Right ventricle myocardium inferior (tissue), 1 donor: ENCODE measurements around the gene MYOM1. TPM values are rescaled to one million over a fixed set of nuclear protein-coding genes. Genes with fewer than 3 reads are reported as not detected.

Source experiments
- ATAC-seq: fragments of 200-7000 bp; cut with Tn5 transposase; one replicate; pipeline ENCODE4 v1.9.1; 2020; ENCODE audit warnings: mild to moderate bottlenecking, moderate library complexity
- DNase-seq: peaks from one replicate; pipeline ENCODE4 v3.0.0; 2021; ENCODE audit errors: missing footprints
- intact Hi-C: fragments of 100-400 bp; cut with DNase I; formaldehyde crosslinking; loops from one replicate; pipeline ENCODE4 v1.11.0; 2022
- long read RNA-seq: library from polyadenylated mRNA; unstranded; transcript quantifications from one replicate; pipeline ENCODE4 v2.0.0, GENCODE V29; 2021
- total RNA-seq: library from RNA; stranded (reverse); fragmentation: NEBNext Ultra II Directional; extraction: Animal tissue kit (Norgen Biotek cat#: 25700); gene quantifications from one replicate; pipeline ENCODE4 v1.2.1, GENCODE V29; 2021
- donor health status: DM: no; HTN: yes; CAD: no; lungs with severe emphysema.

The MYOM1 gene
- total RNA-seq: 611 TPM
- long read RNA-seq, full-length matches to known transcripts: 62 of 205 reads
- long read RNA-seq, partial matches to known transcripts: 119 of 205 reads
- long read RNA-seq, other reads (novel, unspliced or antisense): 24 of 205 reads

GRCh38 chr18:3219631-3220335 is at the start of gene MYOM1:
MYOM1 (minus strand) TSS chr18:3219968; CDS start chr18:3215223, 4,745 bp downstream.
- ATAC-seq (peak; percentile 80), DNase-seq (no peak)
- intact Hi-C loops: loop anchor here (2.0 kb wide), 1 partner anchor 27 kb away; the partner anchor contains the start of gene MYL12A

GRCh38 chr18:3269241-3269913 is 49.6 kb upstream of the MYOM1 start:
- ATAC-seq (no peak), DNase-seq (no peak)
- intact Hi-C loops: no loop called here

GRCh38 chr18:3268306-3268705 is 48.5 kb upstream of the MYOM1 start:
- intact Hi-C loops: no loop called here
- DNase-seq: no peak
- no peak for ATAC-seq

GRCh38 chr18:3266062-3266608 is 46.4 kb upstream of the MYOM1 start:
- intact Hi-C loops: no loop called here
- DNase-seq: no peak
- no peak for ATAC-seq

DNA sequence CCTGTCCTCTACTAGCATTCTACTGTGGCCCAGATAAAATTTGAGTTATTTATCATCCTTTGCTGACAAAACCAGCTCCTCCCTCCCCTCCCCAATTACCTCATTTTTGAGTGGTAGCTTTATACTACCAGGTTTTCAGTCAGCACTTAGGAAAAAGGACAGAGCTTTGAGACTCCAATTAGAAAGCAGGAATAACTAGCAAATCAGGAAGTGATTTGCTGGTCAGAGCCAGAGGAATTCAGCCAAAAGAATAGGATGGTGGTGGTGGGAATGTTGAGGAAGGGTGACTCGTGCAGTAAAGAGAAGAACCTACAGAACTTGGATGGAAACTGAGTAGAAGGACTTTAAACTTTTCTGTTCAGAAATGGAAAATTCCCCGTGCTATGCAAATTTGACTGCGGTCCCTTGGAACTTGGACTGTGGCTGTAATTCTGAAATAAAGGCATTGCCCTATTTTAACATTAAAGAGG is 45.8 kb upstream of the MYOM1 start:
- no peak for ATAC-seq
- no peak for DNase-seq
- intact Hi-C loops: no loop called here

- intact Hi-C loops: no loop called here
- no peak for ATAC-seq
- DNase-seq: no peak
Measured at GRCh38 chr18:3264362-3264761, 44.6 kb upstream of the MYOM1 start.

GRCh38 chr18:3263132-3263700 is 43.4 kb upstream of the MYOM1 start:
- ATAC-seq (no peak), DNase-seq (no peak)
- intact Hi-C loops: no loop called here

DNA sequence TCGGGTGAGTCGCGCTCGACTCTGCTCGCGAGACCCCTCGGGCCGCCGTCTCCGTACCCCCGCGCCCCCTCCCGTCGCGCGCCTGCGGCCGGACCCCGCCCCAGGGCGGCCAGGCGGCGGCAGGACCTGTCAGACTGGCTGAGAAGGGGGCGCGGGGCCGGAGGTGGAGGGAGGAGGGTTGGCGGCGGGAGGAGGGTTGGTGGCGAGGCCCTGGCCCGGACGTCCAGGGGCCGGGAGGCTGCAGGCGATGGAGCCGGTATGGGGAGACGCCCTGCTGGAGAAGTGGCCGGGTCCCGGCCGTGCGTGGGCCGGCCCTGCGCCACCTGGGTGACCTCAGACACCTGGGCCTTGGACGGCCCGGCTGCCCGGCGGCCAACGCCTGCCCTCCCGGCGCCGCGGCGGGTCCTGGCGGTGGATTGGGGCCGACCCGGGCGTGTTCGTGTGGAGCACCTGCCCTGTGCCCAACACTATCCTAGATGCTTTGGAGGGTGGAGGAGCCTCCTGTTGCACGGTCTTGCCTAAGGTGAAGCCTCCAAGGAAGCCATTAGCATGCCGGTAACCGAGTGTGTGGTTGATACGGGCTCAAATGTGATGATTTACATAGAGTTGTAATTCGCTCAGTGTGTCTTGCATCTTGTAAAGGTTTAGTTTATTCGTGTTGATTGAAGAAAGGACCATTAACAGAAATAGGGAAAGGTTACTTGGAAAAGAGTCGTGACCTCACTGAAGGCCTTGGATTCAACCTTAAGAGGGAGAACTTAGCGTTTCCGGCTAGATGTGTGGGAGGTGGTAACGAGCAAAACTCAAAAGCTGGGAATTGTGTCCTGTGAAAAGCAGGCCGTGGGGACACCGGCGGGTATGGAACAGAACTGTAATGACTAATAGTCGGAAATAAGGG is 42.7 kb upstream of the MYOM1 start:
- intact Hi-C loops: no loop called here
- ATAC-seq: peak; percentile 14
- DNase-seq: no peak

GRCh38 chr18:3261373-3262233 is 41.8 kb upstream of the MYOM1 start, which contains the start of gene MYL12B:
MYL12B (plus strand) TSS chr18:3262133; CDS start chr18:3272899, 10,766 bp downstream.
- intact Hi-C loops: no loop called here
- peak; percentile 93 for ATAC-seq
- peak; percentile 94 for DNase-seq

GRCh38 chr18:3260995-3261372 is 41.2 kb upstream of the MYOM1 start:
- DNase-seq (no peak), ATAC-seq (no peak)
- intact Hi-C loops: no loop called here

DNA sequence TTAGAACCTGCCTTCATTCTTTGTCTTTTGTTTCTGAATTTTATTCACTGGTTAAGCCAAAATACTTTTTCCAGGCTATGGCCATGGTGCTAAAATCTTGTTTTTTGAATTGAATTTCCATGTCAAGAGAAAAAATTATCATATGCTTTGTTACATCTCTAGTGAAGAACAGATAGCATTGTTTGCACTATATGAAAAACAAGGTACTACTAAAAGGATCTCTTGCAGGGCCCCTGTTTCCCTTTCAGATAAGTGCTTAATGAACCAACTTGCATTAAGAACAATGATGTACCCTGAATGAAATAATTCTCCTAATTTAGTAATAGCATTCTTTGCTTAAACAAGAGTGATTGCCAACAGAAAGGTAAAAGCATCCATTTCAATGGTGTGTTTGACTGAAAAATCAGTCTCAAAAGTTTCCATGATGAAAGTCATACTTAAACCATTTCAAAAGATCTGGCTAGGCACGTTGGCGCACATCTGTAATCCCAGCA is 37.9 kb upstream of the MYOM1 start:
- intact Hi-C loops: no loop called here
- no peak for DNase-seq
- ATAC-seq: no peak

DNA sequence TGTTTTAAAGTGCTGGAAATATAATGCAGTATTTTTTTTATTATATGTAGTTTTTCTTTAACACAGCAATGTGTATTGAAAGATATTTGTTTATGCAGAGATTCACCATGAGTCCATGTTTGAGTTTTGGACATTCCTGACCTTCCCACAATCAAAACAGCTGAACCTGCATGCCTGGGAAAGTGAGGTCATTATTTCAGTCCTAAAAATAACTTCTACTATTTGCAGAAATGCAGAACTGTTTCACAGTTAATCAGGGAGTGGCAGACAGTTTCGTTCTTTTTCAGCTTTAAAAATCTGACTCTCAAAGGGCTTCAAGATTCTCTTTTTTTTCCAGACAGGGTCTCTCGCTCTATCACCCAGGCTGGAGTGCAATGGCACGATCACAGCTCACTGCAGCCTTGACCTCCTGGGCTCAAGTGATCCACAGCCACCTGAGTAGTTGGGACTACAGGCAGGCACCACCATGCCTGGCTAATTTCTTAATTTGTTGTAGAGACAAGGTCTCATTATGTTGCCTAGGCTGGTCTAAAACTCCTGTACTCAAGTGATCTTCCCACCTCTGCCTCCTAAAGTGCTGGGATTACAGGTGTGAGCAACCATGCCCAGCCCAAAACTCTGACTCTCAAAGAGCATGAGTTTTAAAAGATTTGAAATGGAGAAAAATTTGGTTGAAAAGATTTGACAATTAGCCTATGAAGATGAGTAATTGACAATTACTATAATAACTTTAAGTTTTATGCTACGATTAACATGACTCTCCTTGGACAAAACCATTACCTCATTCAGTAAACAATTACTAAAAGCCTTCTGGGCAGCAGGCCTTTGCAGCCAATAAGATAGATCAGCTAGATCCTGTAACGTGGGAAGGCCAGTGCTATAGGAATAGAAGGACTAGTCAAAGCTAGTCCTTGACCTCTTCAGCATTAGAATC is 37.2 kb upstream of the MYOM1 start:
- DNase-seq (no peak), ATAC-seq (no peak)
- intact Hi-C loops: no loop called here

- no peak for DNase-seq
- intact Hi-C loops: no loop called here
- no peak for ATAC-seq
Measured at GRCh38 chr18:3255611-3256165, 35.9 kb upstream of the MYOM1 start.

DNA sequence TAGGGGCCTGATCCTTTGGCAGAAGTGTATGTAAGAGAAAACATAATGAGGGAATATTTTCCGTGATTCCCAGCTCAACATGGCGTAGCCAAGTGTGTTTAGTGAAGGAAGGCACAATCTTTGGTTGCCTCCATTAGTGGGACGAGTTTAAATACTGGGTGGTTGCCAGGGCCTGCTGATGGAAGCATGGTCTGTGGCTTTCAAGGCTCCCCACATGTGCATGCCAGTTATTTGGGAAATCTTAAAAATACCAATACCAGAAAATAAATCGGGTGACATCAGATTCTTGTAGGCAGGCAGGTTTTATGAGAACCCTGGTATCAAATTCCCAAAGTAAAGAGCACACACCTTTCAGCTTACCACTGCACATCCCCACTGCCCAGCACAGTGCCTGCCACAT is 35.0 kb upstream of the MYOM1 start:
- ATAC-seq: no peak
- intact Hi-C loops: no loop called here
- DNase-seq: peak; percentile 39

GRCh38 chr18:3252843-3253242 is 33.1 kb upstream of the MYOM1 start:
- intact Hi-C loops: no loop called here
- DNase-seq: no peak
- no peak for ATAC-seq

- ATAC-seq (peak; percentile 5), DNase-seq (no peak)
- intact Hi-C loops: no loop called here
Measured at GRCh38 chr18:3251963-3252277, 32.2 kb upstream of the MYOM1 start.
